ENCODE measurements around the gene CROCC.
"Not testable (repeated sequence)": the region's sequence is repeated elsewhere in the genome, so short reads cannot be mapped to it uniquely, and the experiment has no call there.

CROCC gene

GRCh38 chr1:16925635-16926490 is 4.1 kb downstream of the CROCC start:
- intact Hi-C loops (cut with DNase I), result no loop called here
- DNase-seq, result peak in 2 of 42 donors; percentile 22 to 59

GRCh38 chr1:16926491-16927073 is 4.9 kb downstream of the CROCC start:
- intact Hi-C loops (cut with DNase I), result no loop called here
- DNase-seq, result peak in 13 of 42 donors; percentile 17 to 67 (median 56)

GRCh38 chr1:16927256-16927655 is 5.5 kb downstream of the CROCC start:
- DNase-seq, result no peak
- intact Hi-C loops (cut with DNase I), result no loop called here

GRCh38 chr1:16927711-16928485 is 6.2 kb downstream of the CROCC start:
- intact Hi-C loops (cut with DNase I), result no loop called here
- DNase-seq, result no peak

GRCh38 chr1:16929146-16930041 is 7.7 kb downstream of the CROCC start:
- intact Hi-C loops (cut with DNase I); DNase-seq: not testable (repeated sequence)

GRCh38 chr1:16931206-16931934 is 9.6 kb downstream of the CROCC start:
- DNase-seq; intact Hi-C loops (cut with DNase I): not testable (repeated sequence)

- DNase-seq, result peak in 10 of 42 donors; percentile 37 to 76 (median 60)
- intact Hi-C loops (cut with DNase I), result not testable (repeated sequence)
Observed at GRCh38 chr1:16933945-16934344, 12.2 kb downstream of the CROCC start.

GRCh38 chr1:16936580-16936979 is 14.8 kb downstream of the CROCC start:
- DNase-seq; intact Hi-C loops (cut with DNase I): not testable (repeated sequence)

GRCh38 chr1:16938351-16939321 is 16.9 kb downstream of the CROCC start:
- intact Hi-C loops (cut with DNase I), result no loop called here
- no peak for DNase-seq

GRCh38 chr1:16939386-16940180 is 17.9 kb downstream of the CROCC start:
- intact Hi-C loops (cut with DNase I); DNase-seq: not testable (repeated sequence)

- intact Hi-C loops (cut with DNase I), result no loop called here
- no peak for DNase-seq
Observed at GRCh38 chr1:16944038-16944437, 22.3 kb downstream of the CROCC start.

- DNase-seq; intact Hi-C loops (cut with DNase I): not testable (repeated sequence)
Observed at GRCh38 chr1:16945512-16945911, 23.8 kb downstream of the CROCC start.

- intact Hi-C loops (cut with DNase I), result not testable (repeated sequence)
Observed at GRCh38 chr1:16946185-16946584, 24.5 kb downstream of the CROCC start.

GRCh38 chr1:16946646-16947045 is 24.9 kb downstream of the CROCC start:
- DNase-seq, result no peak
- intact Hi-C loops (cut with DNase I), result no loop called here

More at GRCh38 chr1:16946185-16946584, 24.5 kb downstream of the CROCC start:
- not testable (repeated sequence) for DNase-seq

- intact Hi-C loops (cut with DNase I), result loop anchor here (1.0 kb wide), 1 partner anchor 326 kb away; no protein-coding TSS in a partner anchor
- not testable (repeated sequence) for DNase-seq
Observed at GRCh38 chr1:16948282-16948891, 26.7 kb downstream of the CROCC start.
